IMR-90 (cell line): ENCODE results near the gene MAP1LC3B2.

Experiments used
- BHLHE40 ChIP-seq: fragments of 150-350 bp; IDR thresholded peaks from 2 replicates; pipeline ENCODE4 v1.6.1; 2016; ENCODE audit warnings: mild to moderate bottlenecking, low read depth, low read length
- CEBPB ChIP-seq: IDR thresholded peaks from 2 replicates; pipeline ENCODE4 v1.6.1; 2012; ENCODE audit warnings: low read depth, low read length, improper control_type of control experiment
- CTCF ChIP-seq: conservative IDR thresholded peaks from 2 replicates; pipeline ENCODE4 v1.5.1; 2012; ENCODE audit warnings: mild to moderate bottlenecking, low read depth, low read length, improper control_type of control experiment
- ELK1 ChIP-seq: fragments of 150-350 bp; IDR thresholded peaks from 2 replicates; pipeline ENCODE4 v1.6.1; 2016; ENCODE audit warnings: low read depth, mild to moderate bottlenecking, low read length, moderate library complexity, borderline replicate concordance
- FOS ChIP-seq: fragments of 150-350 bp; IDR thresholded peaks from 2 replicates; pipeline ENCODE4 v1.6.1; 2016; ENCODE audit warnings: low read depth, low read length
- MAZ ChIP-seq: IDR thresholded peaks from 2 replicates; pipeline ENCODE4 v1.6.1; 2012; ENCODE audit warnings: low read depth, mild to moderate bottlenecking, low read length, improper control_type of control experiment, moderate library complexity, borderline replicate concordance
- MXI1 ChIP-seq: IDR thresholded peaks from 2 replicates; pipeline ENCODE4 v1.6.1; 2012; ENCODE audit warnings: low read depth, mild to moderate bottlenecking, low read length, moderate library complexity, borderline replicate concordance
- POLR2A ChIP-seq: IDR thresholded peaks from 2 replicates; pipeline ENCODE4 v1.6.1; 2012; ENCODE audit warnings: mild to moderate bottlenecking, low read depth, low read length
- RAD21 ChIP-seq: IDR thresholded peaks from 2 replicates; pipeline ENCODE4 v1.6.1; 2012; ENCODE audit warnings: low read length, improper control_type of control experiment
- RCOR1 ChIP-seq: IDR thresholded peaks from 2 replicates; pipeline ENCODE4 v1.6.1; 2012; ENCODE audit warnings: mild to moderate bottlenecking, low read length, improper control_type of control experiment; ENCODE audit not compliant: insufficient replicate concordance
- RFX5 ChIP-seq: IDR thresholded peaks from 2 replicates; pipeline ENCODE4 v1.8.0; 2012; ENCODE audit warnings: low read depth, mild to moderate bottlenecking, low read length, moderate library complexity
- SMC3 ChIP-seq: fragments of 150-350 bp; IDR thresholded peaks from 2 replicates; pipeline ENCODE4 v1.6.1; 2016; ENCODE audit warnings: low read depth, mild to moderate bottlenecking, antibody characterized with exemption, low read length, moderate library complexity
- USF2 ChIP-seq: fragments of 150-350 bp; IDR thresholded peaks from 2 replicates; pipeline ENCODE4 v1.6.1; 2017; ENCODE audit warnings: mild to moderate bottlenecking, antibody characterized with exemption, low read length, low read depth

GRCh38 chr12:116588390-116589028 is 29.3 kb downstream of the MAP1LC3B2 start:
- no peak for TF ChIP-seq USF2
- TF ChIP-seq RFX5: no peak
- TF ChIP-seq CTCF: no peak
- TF ChIP-seq BHLHE40: no peak
- no peak for TF ChIP-seq MXI1
- TF ChIP-seq RAD21: no peak
- no peak for TF ChIP-seq POLR2A
- no peak for TF ChIP-seq MAZ
- TF ChIP-seq CEBPB: no peak
- no peak for TF ChIP-seq ELK1
- no peak for TF ChIP-seq FOS
- TF ChIP-seq SMC3: no peak
- no peak for TF ChIP-seq RCOR1
